Measurements from ENCODE around the gene POLD4.

The POLD4 gene

DNA sequence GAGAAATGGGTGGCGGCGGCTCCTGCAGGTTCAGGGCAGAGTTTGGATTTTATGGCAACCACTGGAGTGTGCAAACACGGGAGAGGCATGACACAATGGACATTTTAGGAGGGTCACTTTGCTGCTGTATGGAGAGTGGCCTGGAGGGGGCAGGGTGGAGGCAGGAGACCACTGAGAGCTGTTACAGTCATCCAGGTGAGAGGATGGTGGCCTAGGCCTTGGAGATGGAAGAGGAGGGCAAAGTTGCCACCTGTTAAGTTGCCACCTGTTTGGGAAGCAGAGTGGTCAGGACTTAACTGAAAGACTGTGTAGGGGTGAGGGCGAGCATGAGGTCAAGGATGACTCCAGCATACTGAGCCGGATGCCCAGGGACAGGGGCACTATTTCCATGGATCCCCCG, 36.1 kb upstream of the POLD4 start:
- DNase-seq (ENCODE audit: low read depth in 2 of 3, low spot score in 1 of 3) = no peak

DNA sequence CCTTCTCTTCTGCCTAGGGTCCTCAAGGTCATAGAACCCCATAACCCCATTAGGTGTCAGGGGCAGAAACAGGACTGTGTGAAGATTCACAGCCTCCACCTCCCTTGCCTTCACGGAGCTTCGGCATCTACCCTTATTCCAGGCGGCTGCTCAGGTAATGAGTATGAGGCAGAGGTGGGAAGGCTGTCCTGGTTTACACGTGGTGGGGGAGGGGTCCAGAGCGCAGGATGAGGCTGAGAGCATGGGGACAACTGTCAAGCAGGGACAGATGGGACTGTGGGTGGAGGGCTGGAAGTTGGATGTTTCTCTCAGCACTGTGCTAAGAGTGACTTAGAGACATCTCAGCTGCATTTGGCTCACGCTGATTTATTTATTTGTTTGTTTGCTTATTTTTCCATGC, 34.2 kb upstream of the POLD4 start:
- no peak for DNase-seq (ENCODE audit: low read depth in 2 of 3, low spot score in 1 of 3)

DNA sequence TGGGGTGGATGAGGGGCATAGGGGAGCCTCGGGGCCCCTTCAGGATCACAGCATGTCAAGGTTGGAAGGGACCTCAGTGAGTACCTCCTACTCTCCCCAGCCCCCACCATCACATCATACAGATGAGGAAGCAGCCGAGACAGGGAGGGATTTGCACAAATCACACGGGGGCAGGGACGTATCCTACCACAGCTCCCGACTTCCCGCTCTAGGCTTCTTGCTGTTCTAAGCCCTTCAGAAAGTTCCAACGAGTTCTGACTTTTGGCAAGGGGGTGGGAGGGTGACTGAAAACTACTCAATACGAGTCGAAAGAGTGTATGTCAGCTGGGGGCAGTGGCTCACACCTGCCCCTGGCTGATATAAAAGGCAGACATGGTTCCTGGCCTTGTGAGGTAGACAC, 33.7 kb upstream of the POLD4 start:
- DNase-seq (ENCODE audit: low read depth in 2 of 3, low spot score in 1 of 3) = no peak

DNA sequence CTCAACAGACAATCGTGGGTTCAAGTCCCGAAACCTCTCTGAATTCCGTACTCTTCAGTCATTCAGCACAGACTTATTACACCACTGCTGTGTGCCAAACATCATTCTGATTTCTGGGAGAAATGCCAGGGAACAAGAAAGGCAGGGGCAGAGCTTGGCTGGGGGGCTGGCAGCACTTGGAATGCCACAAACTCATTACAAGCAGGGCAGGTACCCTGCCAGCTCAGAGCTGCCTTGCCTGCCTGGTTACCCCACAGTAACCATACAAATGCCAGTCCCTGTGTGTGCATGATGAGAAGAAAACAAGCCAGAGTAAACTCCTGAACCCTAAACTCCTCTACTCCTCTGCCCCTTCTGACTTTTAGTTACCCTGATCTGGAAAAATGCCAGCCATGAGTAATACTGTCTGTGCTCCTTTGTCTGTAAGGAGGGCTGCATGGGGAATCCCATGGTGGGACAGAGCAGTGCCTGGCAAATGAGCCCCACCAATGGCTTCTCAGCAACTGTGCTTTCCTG, 31.6 kb upstream of the POLD4 start:
- no peak for DNase-seq (ENCODE audit: low read depth in 2 of 3, low spot score in 1 of 3)

DNA sequence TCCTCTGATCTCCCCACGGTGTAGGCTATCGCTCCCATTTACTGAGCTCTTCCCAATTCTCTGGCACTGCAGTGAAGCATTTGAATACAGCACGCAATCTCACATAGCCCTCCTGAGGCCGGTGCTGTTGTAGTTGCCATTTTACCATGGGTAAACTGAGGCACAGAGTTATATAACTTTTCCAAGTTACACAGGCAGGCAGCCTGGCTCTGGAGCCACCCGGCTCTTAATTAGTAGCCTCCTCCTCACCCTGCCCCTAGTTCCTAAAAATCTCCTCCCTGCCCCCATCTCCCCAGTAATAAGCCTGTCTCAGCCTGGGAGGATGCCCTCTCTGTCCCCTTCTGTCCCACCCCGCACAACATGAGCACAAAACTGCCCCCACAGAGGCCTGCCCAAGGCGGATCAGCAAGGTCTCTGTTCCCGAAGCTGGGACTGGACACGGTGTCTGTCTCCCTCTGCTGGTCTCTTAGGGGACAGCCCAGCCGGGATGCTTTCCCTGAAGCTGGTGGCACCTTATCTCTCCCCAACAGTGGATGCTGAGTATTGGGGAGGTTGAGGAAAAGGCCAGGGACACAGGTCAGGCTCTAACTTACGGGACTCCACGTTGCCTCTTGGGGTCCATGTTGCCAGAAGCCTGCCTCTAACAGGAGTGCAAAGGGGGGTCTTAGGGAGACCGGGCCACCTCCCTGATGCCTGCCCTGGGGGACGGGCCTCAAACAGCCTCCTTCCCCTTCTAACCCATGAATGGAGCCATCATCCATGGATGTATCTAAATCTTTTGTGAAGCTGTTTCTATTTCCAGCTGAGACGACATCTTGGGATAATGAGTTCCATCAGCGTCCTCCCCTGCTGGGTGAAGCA, 29.2 kb upstream of the POLD4 start:
- DNase-seq (ENCODE audit: low read depth in 2 of 3, low spot score in 1 of 3) = peak; percentile 70 to 91 (median 74)

DNA sequence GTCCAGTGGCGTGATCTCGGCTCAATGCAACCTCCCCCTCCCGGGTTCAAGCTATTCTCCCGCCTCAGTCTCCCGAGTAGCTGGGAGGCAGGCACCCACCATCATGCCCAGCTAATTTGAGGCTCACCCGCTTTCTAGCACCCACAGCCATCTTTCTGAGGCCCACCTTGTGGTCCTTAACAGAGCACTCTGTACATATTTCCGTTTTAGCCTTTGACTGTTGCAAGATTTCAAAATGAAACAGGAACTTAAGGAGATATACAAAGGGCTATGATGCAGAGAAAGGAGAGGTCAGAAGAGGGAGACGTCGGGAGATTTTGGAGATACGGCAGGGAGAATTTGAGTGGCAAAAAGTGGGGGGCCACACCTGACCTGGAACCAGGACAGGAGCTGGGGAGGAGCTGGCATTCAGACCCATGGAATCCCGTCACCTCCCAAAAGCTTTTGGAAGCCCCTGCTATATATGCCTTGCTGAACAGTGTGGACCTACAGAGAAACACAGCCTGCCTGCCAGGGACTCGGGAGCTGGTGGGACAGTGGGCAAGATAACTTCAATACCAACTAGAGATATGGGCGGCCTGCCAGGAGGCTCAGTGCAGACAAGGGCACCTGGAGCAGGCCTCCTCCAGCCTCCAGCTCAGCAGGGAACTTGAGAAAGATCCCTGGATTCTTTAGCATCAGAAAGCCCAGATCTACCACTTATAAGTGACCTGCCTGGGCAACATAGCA, 28.1 kb upstream of the POLD4 start:
- no peak for DNase-seq (ENCODE audit: low read depth in 2 of 3, low spot score in 1 of 3)

DNA sequence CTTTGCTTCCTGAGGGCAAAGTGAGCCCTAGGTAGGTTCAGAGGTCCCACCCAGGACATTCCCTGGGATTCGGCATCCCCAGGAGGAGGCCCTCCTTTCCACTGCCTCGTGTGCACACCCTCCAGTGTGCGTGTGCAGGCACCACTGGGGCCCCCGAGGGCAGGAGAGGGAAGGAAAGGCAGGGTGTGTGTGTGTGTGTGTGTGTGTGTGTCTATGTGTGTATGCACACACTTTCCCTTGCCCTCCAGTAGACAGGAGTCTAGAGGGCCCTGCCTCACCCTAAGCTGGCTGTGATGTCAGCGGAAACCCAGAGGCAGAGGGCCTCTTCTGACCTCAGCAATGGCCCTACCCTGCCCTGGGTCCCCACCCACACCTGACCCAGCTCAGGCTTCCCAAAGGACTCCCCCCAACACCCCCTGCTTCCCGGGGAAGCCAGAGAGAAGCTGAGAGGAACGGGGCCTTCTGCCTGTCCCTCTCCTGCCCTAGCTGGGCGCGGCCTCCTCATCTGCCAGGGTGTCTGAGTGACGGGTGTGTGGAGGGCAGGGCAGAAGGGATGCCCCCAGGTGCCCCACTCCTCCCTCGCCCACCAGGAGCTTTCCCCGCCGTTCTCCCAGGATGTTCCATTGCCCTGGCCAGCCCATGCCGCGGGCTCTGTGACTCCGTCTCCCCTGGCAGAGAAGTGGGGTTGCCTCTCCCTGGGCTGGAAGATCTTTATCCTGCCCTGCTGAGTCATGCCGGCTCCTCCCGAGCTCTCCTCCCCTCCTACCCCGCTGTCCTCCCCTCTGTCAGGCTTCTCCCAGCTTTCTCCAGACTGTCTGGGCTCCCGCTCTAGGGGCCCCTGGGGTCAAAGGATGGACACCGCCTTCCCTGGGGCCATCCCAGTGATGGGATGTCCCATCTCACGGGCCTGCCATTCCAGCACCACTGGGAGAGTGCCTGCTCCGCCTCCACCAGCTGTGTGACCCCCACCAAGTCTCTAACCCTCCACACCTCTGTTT, 26.0 kb upstream of the POLD4 start:
- DNase-seq (ENCODE audit: low read depth in 2 of 3, low spot score in 1 of 3) = no peak

DNA sequence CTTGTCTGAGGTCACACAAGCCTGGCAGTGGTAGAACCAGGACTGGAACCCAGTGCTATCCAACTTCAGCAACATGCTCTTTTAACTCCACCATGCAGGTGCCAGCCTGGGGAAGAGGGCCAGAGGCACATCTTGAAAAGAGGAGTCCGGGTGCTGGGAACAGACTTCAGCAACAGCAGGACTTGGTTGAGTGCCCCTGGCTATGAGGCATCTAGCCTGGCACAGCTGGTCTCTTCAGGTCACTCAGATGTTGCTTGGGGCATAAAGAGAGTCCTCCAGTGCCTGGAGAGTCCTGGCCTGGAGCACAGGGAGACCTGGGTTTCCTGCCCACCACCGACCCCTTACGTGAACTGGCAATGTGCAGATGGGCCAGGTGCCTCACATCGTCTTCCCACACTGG, 25.2 kb upstream of the POLD4 start:
- DNase-seq (ENCODE audit: low read depth in 2 of 3, low spot score in 1 of 3) = no peak

DNA sequence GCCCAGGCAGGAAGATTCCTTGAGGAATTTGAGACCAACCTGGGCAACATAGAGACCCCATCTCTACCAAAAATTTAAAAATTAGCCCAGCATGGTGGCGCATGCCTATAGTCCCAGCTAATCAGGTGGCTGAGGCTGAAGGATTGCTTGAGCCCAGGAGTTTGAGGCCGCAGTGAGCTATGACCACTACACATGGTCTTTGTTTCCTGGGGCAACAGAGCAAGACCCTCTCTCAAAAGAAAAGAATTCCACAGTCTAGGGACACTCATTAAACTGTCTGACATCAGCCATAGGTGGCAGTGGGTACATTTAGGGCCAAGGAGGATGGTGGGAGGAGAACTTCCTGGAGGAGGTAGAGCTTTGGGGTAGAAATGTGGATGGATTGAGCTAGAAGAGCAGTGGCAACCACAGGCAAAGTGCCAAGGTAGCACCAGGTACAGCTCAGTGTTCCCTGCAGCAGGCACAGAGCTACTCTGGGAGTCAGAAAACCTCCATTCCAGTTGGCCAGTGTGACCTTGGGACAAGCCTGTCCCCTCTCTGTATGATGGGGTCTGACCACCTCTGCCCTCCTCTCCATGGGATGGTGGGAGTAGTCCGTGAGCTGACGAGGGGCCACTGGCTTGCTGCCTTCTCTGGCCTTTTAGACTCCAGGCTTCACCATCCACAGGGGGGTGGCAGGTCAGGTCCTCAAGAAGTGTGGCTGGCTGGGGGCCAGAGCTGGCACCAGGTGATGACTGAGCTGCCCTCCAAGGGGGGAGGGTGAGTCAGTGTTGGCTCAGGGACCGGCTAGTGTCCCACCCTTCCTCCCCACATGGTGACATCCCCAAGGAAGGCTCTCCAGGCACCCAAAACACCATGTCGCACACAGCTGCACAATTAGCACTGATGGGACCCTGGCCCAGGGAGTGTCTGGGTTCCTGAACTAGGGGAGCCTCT, 23.8 kb upstream of the POLD4 start:
- DNase-seq (ENCODE audit: low read depth in 2 of 3, low spot score in 1 of 3) = no peak

DNA sequence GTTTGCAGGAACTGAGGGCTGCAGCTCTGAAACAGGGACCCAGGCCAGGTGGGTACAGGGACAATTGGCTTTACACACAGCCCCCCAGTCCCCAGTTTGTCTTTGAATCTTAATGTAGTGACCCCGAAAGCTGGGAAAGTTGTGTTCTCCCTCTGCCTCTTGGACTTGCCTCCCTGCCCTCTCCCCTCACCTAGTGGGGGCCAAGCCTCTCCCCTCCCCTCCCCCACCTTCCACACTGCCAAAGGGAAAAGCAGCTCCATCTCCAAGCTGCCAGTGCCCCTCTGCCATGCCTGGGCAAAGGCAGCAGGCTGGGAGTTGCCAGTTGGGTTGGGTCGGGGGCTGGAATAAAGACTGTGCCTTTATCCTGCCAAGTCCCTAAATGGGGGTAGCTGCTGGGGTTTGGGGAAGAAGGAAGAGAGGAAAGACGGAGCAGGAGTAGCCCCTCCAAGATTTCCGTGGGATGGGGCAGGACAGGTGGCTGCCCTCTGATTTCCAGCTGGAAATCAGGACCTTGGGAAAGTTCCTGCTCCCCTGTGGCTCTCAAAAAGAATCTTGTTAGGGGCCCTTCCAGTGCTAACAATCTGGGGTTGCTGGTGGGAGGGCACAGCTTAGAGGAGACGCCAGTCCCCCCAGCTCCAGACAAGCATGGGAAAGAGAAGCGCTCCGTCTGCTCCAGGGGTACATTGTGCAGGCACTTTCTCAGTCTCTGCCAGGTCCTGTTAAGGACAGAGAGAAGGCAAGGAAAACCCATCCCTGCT, 22.9 kb upstream of the POLD4 start:
- DNase-seq (ENCODE audit: low read depth in 2 of 3, low spot score in 1 of 3) = no peak

DNA sequence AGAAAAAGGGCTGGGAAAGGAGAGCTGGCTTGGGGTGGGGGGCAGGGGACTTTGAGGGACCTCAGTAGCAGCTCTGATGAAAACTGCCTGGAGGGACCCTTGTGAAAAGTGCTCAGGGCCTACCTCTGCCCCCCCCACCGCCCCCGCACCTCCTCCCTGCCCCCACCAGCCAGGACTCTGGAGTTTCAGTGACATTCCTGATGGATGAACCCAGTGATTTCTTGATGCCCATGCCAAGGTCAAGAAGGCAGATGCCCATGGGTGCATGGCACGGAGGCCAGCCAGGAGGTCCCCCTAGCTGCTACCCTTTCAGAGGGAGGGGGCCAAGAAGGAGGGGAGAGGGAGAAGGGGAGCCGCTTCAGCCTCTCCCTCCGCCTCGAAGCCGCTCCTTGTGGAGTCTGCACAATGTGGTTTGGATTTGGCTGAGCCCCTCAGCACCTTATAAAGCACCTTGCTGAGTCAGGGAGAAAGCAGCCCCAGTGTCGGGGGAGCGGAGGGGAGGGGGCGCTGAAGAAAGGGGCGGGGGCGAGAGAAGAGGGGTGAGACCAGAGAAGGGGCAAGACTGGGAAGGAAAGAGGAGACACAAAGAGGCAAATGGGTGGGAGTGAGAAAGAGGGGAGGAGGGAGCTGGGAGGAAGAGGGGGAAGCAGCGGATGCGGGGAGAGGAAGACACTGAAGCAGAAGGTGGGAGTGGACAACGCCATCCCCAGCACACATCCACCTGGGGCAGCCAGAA, 22.1 kb upstream of the POLD4 start:
- DNase-seq (ENCODE audit: low read depth in 2 of 3, low spot score in 1 of 3) = no peak

DNA sequence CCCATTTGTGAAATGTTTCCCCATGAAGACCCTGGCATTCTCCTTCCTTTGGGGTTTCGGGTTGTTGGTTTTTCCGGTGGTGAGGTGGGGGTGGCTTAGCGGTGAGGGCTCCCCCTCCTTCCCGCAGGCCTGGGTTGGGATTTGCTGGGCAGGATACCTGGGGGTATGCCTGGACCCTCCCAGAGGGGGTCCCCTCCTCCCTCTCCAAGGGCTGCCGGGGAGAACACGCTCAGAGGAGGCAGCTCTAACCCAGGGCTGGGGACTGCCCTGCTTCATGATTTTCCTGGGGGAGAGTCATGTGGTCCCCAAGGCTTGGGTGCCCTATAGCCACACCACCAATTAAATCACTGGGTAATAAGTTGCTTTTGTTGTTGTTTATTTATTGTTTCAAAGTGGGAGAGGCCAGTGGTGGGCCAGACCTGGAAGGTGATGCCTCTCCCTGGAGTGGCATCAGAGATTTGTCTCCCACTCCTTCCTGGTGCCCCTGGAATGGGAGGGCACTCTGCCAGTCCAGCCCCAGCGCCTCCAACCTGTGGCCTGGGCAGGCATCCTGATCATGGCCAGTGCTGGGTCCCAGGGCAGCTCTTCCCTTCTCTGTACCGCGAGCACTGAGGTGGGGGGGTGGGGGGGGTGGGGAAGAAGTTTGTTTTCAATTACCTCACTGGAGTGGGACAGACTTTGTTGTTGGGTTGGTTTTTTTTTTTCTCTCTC, 21.4 kb upstream of the POLD4 start:
- DNase-seq (ENCODE audit: low read depth in 2 of 3, low spot score in 1 of 3) = no peak

DNA sequence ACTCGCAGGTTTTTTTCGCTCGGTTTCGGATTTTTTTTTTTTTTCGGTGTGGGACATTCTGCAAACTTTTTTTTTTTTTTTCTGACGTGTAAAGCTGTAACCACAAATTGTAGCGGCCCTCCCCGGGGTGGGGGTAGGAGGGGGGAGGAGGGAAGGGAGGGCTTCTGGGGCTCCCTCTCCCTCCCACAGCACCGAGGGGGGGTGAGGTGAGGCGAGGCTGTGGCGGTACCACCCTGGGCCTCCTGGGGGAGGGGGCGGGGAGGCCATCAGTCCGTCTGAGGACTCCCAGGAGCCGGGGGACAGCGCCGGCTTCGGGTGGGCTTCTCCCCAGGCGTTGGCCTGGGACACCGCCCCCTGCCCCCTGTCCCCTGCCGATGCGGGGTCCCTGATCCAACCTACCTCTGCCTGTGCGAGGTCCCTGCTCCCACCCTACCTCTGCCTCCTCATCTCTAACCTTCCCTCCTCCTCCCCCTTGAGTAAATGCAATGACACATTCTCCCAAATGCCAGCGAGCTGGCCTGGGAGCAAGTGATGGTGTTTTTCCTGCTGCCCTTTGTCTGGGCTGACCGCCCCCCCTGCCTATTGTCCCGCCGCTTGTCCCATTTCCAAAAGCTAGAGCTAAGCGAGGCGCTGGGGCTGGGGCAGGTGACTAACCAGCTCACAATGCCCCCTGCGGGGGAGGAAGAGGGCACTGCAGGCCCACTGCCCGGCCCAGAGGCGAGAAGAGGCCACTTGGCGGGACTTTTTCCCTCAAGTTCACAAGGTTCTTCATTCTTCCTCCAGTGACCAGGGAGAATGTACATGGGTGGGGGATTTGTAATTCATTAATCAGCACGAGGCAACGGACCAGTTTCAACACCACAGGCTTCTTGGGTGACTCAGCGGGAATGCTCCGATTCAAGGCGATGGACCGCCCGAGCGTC, 20.6 kb upstream of the POLD4 start:
- no peak for DNase-seq (ENCODE audit: low read depth in 2 of 3, low spot score in 1 of 3)

DNA sequence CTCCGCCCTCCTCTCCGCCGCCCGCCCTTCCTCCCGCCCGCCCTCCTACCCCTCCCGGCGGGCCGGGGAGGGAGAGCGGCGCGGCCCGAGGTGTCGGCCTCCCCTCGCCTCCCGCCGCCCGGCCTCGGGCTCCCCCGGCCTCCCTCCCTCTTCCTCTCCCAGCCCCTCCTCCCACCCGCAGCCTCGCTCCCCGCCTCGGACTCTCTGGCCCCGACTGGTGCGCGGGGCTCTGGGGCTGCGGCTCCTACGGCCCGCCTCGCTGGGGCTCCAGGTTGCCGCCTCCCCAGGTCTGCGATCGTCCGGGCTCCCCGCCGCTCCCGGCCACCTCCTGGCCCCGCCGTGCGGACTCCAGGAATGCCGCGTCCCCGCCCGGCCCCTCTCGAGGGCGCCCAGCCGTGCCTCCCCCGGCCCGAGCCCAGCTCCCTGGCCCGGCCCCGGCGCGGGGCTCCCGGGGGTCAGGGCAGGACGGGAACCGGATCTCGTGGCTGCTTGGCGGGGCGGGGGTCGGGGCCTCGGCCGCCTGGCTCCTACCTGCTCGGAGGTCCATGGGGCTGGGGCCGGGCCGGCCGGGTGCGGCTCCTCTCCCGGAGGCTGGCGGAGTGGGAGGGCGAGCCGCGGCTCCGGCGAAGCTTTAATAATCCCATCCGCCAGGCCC, 19.8 kb upstream of the POLD4 start, which contains the start of gene CLCF1:
Gene CLCF1, minus strand, starts transcription at position 606 of the 655 bp plus-strand sequence. Its CDS starts 59 bp downstream, at position 547.
- DNase-seq (ENCODE audit: low read depth in 2 of 3, low spot score in 1 of 3) = no peak

DNA sequence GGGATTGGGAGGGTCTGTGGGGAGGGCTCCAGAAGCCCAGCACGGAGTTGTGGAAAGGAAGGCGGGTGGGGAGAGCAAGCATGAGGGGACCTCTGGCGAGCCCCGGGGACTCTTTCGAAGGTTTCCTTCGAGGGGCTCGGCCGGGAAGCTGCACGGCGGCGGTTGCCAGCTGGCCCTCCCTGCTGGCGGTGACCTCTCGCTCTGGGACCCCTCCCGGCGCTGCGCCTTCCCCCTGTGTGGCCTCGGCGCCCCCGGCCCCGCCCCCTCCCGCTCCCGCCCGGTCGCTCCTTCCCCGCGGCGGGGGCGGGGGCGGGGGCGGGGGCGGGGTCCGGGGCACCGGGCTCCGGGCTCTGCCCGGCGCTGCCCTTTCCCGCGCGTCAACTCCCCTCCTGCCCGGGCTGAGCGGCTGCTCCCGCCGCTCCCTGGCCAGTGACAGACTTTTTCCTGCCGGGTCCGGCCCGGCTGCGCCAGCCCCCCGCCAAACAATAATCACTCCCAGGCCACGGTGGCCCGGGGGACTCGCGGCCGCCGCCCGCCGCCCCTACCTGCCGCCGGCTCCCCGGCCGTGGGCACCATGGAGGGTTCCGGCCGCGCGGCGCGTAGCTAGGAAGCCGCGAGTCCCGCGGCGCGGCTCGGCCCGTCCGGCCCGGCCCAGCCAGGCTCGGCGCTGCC, 19.1 kb upstream of the POLD4 start:
- no peak for DNase-seq (ENCODE audit: low read depth in 2 of 3, low spot score in 1 of 3)

DNA sequence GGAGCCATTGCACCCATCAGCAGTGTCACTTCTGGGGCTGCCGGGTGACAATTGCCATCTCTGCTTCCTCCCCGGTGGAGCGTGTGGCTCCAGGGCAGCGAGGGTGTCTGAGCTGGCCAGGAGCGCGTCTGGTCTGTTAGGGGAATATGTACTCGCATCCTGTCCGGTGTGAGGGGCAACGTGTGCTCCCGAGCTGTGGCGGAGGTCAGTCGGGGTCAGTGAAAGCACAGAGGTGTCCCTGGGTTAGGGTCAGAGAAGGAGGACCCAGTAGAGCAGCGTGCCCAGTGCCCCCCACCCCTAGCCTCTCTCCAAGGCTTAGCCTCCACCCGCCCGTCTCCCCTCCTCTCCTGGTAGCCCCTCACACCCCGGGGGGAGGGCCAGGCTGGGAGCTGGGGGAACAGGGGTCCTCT, 18.6 kb upstream of the POLD4 start:
- DNase-seq (ENCODE audit: low read depth in 2 of 3, low spot score in 1 of 3) = no peak
